H9 (cell line): ENCODE data around the gene FOXD2. TPM values are rescaled to one million over a fixed set of nuclear protein-coding genes. Genes with fewer than 3 reads are reported as not detected.
A peak's percentile ranks its signal among the peaks of the same experiment; 100 is the strongest.

Experiments used
- DNase-seq: peaks from one replicate; pipeline ENCODE4 v3.0.0-alpha.2; 2017
- H2AFZ ChIP-seq: one replicate; pipeline ENCODE4 v1.6.1; 2013; ENCODE audit warnings: mild to moderate bottlenecking, low read length, control low read depth, moderate library complexity
- H2AK5ac ChIP-seq: 2 replicates; pipeline ENCODE4 v1.6.1; 2013; ENCODE audit warnings: low read length, control low read depth, mixed read lengths; ENCODE audit not compliant: insufficient read length
- H2BK120ac ChIP-seq: one replicate; pipeline ENCODE4 v1.6.1; 2013; ENCODE audit warnings: low read depth, mild to moderate bottlenecking, low read length, control low read depth, inconsistent platforms; ENCODE audit not compliant: poor library complexity, severe bottlenecking
- H2BK12ac ChIP-seq: 2 replicates; pipeline ENCODE4 v1.6.1; 2013; ENCODE audit warnings: low read length, control low read depth, mixed read lengths, low read depth; ENCODE audit not compliant: insufficient read length
- H2BK15ac ChIP-seq: 2 replicates; pipeline ENCODE4 v1.6.1; 2013; ENCODE audit warnings: low read depth, low read length, control low read depth
- H2BK20ac ChIP-seq: one replicate; pipeline ENCODE4 v1.6.1; 2013; ENCODE audit warnings: low read depth, mild to moderate bottlenecking, low read length, control low read depth, inconsistent platforms; ENCODE audit not compliant: poor library complexity, severe bottlenecking
- H2BK5ac ChIP-seq: 2 replicates; pipeline ENCODE4 v1.6.1; 2013; ENCODE audit warnings: low read length, control low read depth, mixed read lengths; ENCODE audit not compliant: insufficient read length
- H3K14ac ChIP-seq: 2 replicates; pipeline ENCODE4 v1.6.1; 2013; ENCODE audit warnings: low read length, control low read depth; ENCODE audit not compliant: insufficient read depth
- H3K18ac ChIP-seq: 2 replicates; pipeline ENCODE4 v1.6.1; 2013; ENCODE audit warnings: low read depth, mild to moderate bottlenecking, mixed read lengths, low read length, control low read depth; ENCODE audit not compliant: insufficient read length
- H3K23ac ChIP-seq: 2 replicates; pipeline ENCODE4 v1.6.1; 2013; ENCODE audit warnings: low read length, control low read depth, mixed read lengths, low read depth; ENCODE audit not compliant: insufficient read length
- H3K23me2 ChIP-seq: 2 replicates; pipeline ENCODE4 v1.6.1; 2013; ENCODE audit warnings: low read depth, mild to moderate bottlenecking, mixed read lengths, low read length, control low read depth; ENCODE audit not compliant: insufficient read length, poor library complexity, severe bottlenecking
- H3K27ac ChIP-seq: 2 replicates; pipeline ENCODE4 v1.5.1; 2013; ENCODE audit warnings: low read length, control low read depth, mixed read lengths, low read depth; ENCODE audit not compliant: insufficient read length
- H3K27me3 ChIP-seq: 2 replicates; pipeline ENCODE4 v1.6.1; 2013; ENCODE audit warnings: low read length, control low read depth, inconsistent platforms; ENCODE audit not compliant: insufficient read depth
- H3K4ac ChIP-seq: 2 replicates; pipeline ENCODE4 v1.6.1; 2013; ENCODE audit warnings: low read depth, mild to moderate bottlenecking, control low read depth, inconsistent platforms, low read length, moderate library complexity
- H3K4me1 ChIP-seq: 2 replicates; pipeline ENCODE4 v1.6.1; 2013; ENCODE audit warnings: low read length, control low read depth, inconsistent platforms; ENCODE audit not compliant: insufficient read depth
- H3K4me2 ChIP-seq: 2 replicates; pipeline ENCODE4 v1.6.1; 2013; ENCODE audit warnings: low read length, control low read depth, mixed read lengths; ENCODE audit not compliant: insufficient read length, insufficient read depth
- H3K56ac ChIP-seq: 2 replicates; pipeline ENCODE4 v1.6.1; 2013; ENCODE audit warnings: low read depth, mild to moderate bottlenecking, mixed read lengths, low read length, control low read depth; ENCODE audit not compliant: insufficient read length
- H3K79me1 ChIP-seq: 2 replicates; pipeline ENCODE4 v1.6.1; 2013; ENCODE audit warnings: low read depth, mild to moderate bottlenecking, moderate library complexity, low read length, control low read depth, inconsistent platforms; ENCODE audit not compliant: insufficient read depth, poor library complexity, severe bottlenecking
- H3K79me2 ChIP-seq: 2 replicates; pipeline ENCODE4 v1.6.1; 2013; ENCODE audit warnings: low read length, control low read depth, inconsistent platforms; ENCODE audit not compliant: insufficient read depth
- H3K9ac ChIP-seq: 2 replicates; pipeline ENCODE4 v1.6.1; 2013; ENCODE audit warnings: low read length, control low read depth, mixed read lengths; ENCODE audit not compliant: insufficient read length; ENCODE audit errors: extremely low read depth
- H3K9me3 ChIP-seq: one replicate; pipeline ENCODE4 v1.6.1; 2013; ENCODE audit warnings: low read depth, low read length, inconsistent platforms; ENCODE audit not compliant: control insufficient read depth
- H3T11ph ChIP-seq: one replicate; pipeline ENCODE4 v1.6.1; 2013; ENCODE audit warnings: mild to moderate bottlenecking, low read length, control low read depth, inconsistent platforms
- H4K20me1 ChIP-seq: one replicate; pipeline ENCODE4 v1.6.1; 2013; ENCODE audit not compliant: control insufficient read depth, insufficient read length, insufficient read depth
- H4K5ac ChIP-seq: 2 replicates; pipeline ENCODE4 v1.6.1; 2013; ENCODE audit warnings: low read depth, mild to moderate bottlenecking, mixed read lengths, low read length, control low read depth; ENCODE audit not compliant: insufficient read length
- H4K8ac ChIP-seq: replicated peaks from 2 replicates; pipeline ENCODE4 v1.6.1; 2013; ENCODE audit warnings: low read length, control low read depth, mixed read lengths, low read depth; ENCODE audit not compliant: insufficient read length
- H4K91ac ChIP-seq: 2 replicates; pipeline ENCODE4 v1.6.1; 2013; ENCODE audit warnings: low read depth, mild to moderate bottlenecking, moderate library complexity, mixed read lengths, low read length, control low read depth; ENCODE audit not compliant: insufficient read length
- H3K27ac Mint-ChIP-seq, 3 experiments: 2 replicates in 2 of 3; 3 replicates in 1 of 3; pipeline ENCODE4 v1.8.0; 2020 to 2021; ENCODE audit warnings: mixed read lengths in 3 of 3, mild to moderate bottlenecking in 1 of 3, moderate library complexity in 1 of 3
- H3K27me3 Mint-ChIP-seq: 2 replicates; pipeline ENCODE4 v1.8.0; 2021; ENCODE audit warnings: low read depth, mild to moderate bottlenecking, moderate library complexity, mixed read lengths
- H3K36me3 Mint-ChIP-seq, 3 experiments: 2 replicates in 2 of 3; 3 replicates in 1 of 3; pipeline ENCODE4 v1.8.0; 2020 to 2021; ENCODE audit warnings: low read depth in 3 of 3, mixed read lengths in 3 of 3; ENCODE audit not compliant: insufficient read depth in 1 of 3
- H3K4me1 Mint-ChIP-seq, 2 experiments: 2 replicates each; pipeline ENCODE4 v1.8.0; 2020; ENCODE audit warnings: mixed read lengths in 2 of 2
- H3K4me3 Mint-ChIP-seq, 2 experiments: 2 replicates in 1 of 2; 3 replicates in 1 of 2; pipeline ENCODE4 v1.8.0; 2020 to 2021; ENCODE audit warnings: mild to moderate bottlenecking in 2 of 2, mixed read lengths in 2 of 2, moderate library complexity in 1 of 2
- H3K9me3 Mint-ChIP-seq, 2 experiments: 2 replicates in 1 of 2; 3 replicates in 1 of 2; pipeline ENCODE4 v1.8.0; 2020; ENCODE audit warnings: mild to moderate bottlenecking in 2 of 2, mixed read lengths in 2 of 2, moderate library complexity in 1 of 2
- CTCF ChIP-seq: fragments of 200-600 bp; sonication (generic); conservative IDR thresholded peaks from 3 replicates; pipeline ENCODE4 v1.8.0; 2021; ENCODE audit warnings: antibody characterized with exemption, mild to moderate bottlenecking
- WGBS: extraction: QIAGEN DNeasy Blood & Tissue Kit; methylation state at CpG from one replicate; pipeline ENCODE4 v1.1.7; 2013; ENCODE audit warnings: missing lambda C conversion rate, low lambda C conversion rate, mixed read lengths; ENCODE audit not compliant: insufficient read length; ENCODE audit errors: extremely low coverage; 5-methylcytosine and 5-hydroxymethylcytosine counted together
- total RNA-seq: library from RNA; stranded (reverse); gene quantifications from 2 replicates; pipeline ENCODE4 v1.2.1, GENCODE V29; 2021

FOXD2 gene
- total RNA-seq, 1 experiment from 2014 or later, result not detected

DNA sequence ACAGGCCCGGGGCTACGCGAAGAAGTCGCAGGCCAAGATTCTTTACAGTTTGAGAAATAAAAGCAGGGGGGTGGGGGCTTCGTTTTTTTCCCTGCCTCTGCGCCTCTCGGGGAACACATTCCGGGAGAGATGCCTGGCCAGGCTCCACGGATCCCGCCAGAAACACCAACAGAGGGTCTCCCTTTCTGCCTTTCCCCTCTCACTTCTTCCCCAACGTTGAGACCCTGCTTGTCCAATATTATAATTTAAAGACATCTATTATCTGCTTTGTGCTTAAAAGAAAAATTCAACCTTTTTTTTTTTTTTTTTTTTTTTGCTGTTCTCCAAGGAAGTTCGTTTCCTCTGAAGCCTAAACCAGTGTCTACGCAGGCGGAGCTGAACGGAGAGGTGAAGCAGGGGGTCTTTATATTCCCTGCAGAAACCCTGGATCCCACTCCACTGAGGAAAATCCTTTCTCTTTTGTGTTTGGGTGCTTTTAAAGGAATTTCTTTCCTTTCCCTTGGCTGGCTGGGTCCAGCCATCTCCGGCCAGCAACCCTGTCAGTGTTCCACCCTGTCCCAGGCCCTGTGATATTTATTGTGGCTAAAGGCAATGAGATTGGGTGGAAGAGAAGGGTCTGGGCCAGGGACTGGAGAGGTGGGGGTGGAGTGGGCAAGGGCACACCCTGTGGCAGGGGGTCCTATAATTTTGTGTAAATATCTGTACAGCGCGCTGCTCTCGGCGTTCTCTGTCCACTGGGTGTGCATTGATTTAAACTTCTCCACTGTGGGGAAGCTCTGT lies 2.2 kb downstream of the FOXD2 start:
- no peak overlapping the region for H3K14ac ChIP-seq
- no peaks in the 10 kb centered on the region for H3K9me3 ChIP-seq
- no peak overlapping the region for H3T11ph ChIP-seq
- no peak overlapping the region for H2AFZ ChIP-seq
- peaks cover under 1% of the 10 kb centered on the region; the same call in 1 of the 2 replicates for H3K4me1 ChIP-seq
- no peaks in the 10 kb centered on the region for H4K20me1 ChIP-seq
- H3K4me2 ChIP-seq, result no peak overlapping the region
- H3K23ac ChIP-seq, result no peak overlapping the region
- no peak for TF ChIP-seq CTCF
- H3K79me2 ChIP-seq, result no peaks in the 10 kb centered on the region
- peaks cover 30% of the 10 kb centered on the region for H3K27me3 Mint-ChIP-seq
- no peak overlapping the region for H3K27ac ChIP-seq
- no peak overlapping the region for H3K27ac Mint-ChIP-seq
- H3K9ac ChIP-seq, result no peak overlapping the region
- no peak overlapping the region for H2BK5ac ChIP-seq
- peaks cover 16% of the 10 kb centered on the region for H3K23me2 ChIP-seq
- no peak overlapping the region for H2BK20ac ChIP-seq
- no peak overlapping the region for H4K8ac ChIP-seq
- H2BK12ac ChIP-seq, result no peak overlapping the region
- H3K4me1 Mint-ChIP-seq, result peaks cover 8 to 23% of the 10 kb centered on the region in 2 experiments
- H3K36me3 Mint-ChIP-seq, result no peaks in the 10 kb centered on the region
- no peak overlapping the region for H2BK15ac ChIP-seq
- DNase-seq, result no peak
- no peaks in the 10 kb centered on the region for H3K79me1 ChIP-seq
- no peak overlapping the region for H2BK120ac ChIP-seq
- no peak overlapping the region for H3K4ac ChIP-seq
- no peak overlapping the region for H4K5ac ChIP-seq
- H3K27me3 ChIP-seq, result peaks cover 86% of the 10 kb centered on the region
- H3K4me3 Mint-ChIP-seq, result peak overlapping the region in 1 of 2 experiments; percentile 42; a peak in 2 of 5 replicates
- WGBS, result no CpG with 5 or more reads among the region's 20 CpGs
- no peak overlapping the region for H3K18ac ChIP-seq
- H3K9me3 Mint-ChIP-seq, result peaks cover 0 to 7% of the 10 kb centered on the region in 2 experiments; a peak in 1 of 5 replicates
- H3K56ac ChIP-seq, result no peak overlapping the region
- H2AK5ac ChIP-seq, result no peak overlapping the region
- H4K91ac ChIP-seq, result no peak overlapping the region
